ENCODE results near the gene CERK. TPM values are rescaled to one million over a fixed set of nuclear protein-coding genes. Genes with fewer than 3 reads are reported as not detected.

The CERK gene
- total and polyA plus RNA-seq, 2 of the 8 experiments (the other 6 are each of a cell fraction or from before 2014, with no cell fraction given) = 26.6 to 59.0 TPM

DNA sequence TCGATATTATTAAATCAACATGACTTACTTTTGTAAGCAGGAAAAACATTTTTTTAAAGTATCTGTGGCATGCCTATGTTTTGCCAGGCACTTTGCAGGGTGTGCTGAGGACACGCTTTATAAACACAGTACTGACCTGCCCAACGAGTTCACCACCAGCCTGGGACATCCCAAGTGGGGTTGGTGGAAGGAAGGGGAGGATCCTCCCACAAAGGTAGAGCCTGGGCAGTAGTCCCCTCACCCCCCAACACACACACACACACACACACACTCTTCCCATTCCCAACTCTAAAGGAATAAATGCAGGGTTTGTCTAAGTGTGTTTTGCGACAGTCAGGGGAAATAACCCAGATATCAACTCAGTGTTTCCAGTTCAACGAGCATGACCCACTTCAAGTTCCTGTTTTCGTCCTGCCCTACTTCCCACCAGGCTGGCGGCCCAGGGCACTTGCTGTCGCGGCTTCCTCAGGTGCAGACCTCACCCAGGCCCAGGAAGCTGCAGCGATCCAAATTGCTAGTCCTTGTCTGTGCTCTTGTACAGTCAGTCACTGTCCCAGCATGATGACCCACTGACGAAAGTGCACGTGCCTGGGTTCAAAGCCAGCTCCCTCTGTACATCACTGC lies 3.1 kb downstream of the CERK start (continued):
- TF ChIP-seq, protein P1, sequence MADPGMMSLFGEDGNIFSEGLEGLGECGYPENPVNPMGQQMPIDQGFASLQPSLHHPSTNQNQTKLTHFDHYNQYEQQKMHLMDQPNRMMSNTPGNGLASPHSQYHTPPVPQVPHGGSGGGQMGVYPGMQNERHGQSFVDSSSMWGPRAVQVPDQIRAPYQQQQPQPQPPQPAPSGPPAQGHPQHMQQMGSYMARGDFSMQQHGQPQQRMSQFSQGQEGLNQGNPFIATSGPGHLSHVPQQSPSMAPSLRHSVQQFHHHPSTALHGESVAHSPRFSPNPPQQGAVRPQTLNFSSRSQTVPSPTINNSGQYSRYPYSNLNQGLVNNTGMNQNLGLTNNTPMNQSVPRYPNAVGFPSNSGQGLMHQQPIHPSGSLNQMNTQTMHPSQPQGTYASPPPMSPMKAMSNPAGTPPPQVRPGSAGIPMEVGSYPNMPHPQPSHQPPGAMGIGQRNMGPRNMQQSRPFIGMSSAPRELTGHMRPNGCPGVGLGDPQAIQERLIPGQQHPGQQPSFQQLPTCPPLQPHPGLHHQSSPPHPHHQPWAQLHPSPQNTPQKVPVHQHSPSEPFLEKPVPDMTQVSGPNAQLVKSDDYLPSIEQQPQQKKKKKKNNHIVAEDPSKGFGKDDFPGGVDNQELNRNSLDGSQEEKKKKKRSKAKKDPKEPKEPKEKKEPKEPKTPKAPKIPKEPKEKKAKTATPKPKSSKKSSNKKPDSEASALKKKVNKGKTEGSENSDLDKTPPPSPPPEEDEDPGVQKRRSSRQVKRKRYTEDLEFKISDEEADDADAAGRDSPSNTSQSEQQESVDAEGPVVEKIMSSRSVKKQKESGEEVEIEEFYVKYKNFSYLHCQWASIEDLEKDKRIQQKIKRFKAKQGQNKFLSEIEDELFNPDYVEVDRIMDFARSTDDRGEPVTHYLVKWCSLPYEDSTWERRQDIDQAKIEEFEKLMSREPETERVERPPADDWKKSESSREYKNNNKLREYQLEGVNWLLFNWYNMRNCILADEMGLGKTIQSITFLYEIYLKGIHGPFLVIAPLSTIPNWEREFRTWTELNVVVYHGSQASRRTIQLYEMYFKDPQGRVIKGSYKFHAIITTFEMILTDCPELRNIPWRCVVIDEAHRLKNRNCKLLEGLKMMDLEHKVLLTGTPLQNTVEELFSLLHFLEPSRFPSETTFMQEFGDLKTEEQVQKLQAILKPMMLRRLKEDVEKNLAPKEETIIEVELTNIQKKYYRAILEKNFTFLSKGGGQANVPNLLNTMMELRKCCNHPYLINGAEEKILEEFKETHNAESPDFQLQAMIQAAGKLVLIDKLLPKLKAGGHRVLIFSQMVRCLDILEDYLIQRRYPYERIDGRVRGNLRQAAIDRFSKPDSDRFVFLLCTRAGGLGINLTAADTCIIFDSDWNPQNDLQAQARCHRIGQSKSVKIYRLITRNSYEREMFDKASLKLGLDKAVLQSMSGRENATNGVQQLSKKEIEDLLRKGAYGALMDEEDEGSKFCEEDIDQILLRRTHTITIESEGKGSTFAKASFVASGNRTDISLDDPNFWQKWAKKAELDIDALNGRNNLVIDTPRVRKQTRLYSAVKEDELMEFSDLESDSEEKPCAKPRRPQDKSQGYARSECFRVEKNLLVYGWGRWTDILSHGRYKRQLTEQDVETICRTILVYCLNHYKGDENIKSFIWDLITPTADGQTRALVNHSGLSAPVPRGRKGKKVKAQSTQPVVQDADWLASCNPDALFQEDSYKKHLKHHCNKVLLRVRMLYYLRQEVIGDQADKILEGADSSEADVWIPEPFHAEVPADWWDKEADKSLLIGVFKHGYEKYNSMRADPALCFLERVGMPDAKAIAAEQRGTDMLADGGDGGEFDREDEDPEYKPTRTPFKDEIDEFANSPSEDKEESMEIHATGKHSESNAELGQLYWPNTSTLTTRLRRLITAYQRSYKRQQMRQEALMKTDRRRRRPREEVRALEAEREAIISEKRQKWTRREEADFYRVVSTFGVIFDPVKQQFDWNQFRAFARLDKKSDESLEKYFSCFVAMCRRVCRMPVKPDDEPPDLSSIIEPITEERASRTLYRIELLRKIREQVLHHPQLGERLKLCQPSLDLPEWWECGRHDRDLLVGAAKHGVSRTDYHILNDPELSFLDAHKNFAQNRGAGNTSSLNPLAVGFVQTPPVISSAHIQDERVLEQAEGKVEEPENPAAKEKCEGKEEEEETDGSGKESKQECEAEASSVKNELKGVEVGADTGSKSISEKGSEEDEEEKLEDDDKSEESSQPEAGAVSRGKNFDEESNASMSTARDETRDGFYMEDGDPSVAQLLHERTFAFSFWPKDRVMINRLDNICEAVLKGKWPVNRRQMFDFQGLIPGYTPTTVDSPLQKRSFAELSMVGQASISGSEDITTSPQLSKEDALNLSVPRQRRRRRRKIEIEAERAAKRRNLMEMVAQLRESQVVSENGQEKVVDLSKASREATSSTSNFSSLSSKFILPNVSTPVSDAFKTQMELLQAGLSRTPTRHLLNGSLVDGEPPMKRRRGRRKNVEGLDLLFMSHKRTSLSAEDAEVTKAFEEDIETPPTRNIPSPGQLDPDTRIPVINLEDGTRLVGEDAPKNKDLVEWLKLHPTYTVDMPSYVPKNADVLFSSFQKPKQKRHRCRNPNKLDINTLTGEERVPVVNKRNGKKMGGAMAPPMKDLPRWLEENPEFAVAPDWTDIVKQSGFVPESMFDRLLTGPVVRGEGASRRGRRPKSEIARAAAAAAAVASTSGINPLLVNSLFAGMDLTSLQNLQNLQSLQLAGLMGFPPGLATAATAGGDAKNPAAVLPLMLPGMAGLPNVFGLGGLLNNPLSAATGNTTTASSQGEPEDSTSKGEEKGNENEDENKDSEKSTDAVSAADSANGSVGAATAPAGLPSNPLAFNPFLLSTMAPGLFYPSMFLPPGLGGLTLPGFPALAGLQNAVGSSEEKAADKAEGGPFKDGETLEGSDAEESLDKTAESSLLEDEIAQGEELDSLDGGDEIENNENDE (IDR thresholded peaks at IDR 0.05; ENCODE audit: insufficient replicate concordance, low read length) = no peak
- TF ChIP-seq SIX5 (IDR thresholded peaks at IDR 0.05; ENCODE audit: low read depth, low read length) = no peak
- no peak for TF ChIP-seq KDM4A (IDR thresholded peaks at IDR 0.05; ENCODE audit: low read depth, low read length, severe bottlenecking)
- no peak for TF ChIP-seq USF2 (IDR thresholded peaks at IDR 0.05; ENCODE audit: low read length)
- no peak for TF ChIP-seq RXRA (IDR thresholded peaks at IDR 0.05; ENCODE audit: insufficient read depth, low read depth, low read length)
- no peak for TF ChIP-seq SAP30 (IDR thresholded peaks at IDR 0.05; ENCODE audit: insufficient read depth, insufficient replicate concordance, low read length)
- no peak for TF ChIP-seq CEBPB (IDR thresholded peaks at IDR 0.05; ENCODE audit: low read depth, low read length)
- no peak for TF ChIP-seq TCF12 (IDR thresholded peaks at IDR 0.05; ENCODE audit: low read depth, low read length)
- TF ChIP-seq ASH2L (IDR thresholded peaks at IDR 0.05; ENCODE audit: low read length) = no peak

Measured in H1 (cell line).